ENCODE results near the gene DYNLT1.
"Not testable (repeated sequence)": the region's sequence is repeated elsewhere in the genome, so short reads cannot be mapped to it uniquely, and the experiment has no call there.

The DYNLT1 gene

GRCh38 chr6:158644231-158645063 lies at the start of gene DYNLT1:
Gene DYNLT1 (minus strand): TSS chr6:158644743. CDS start chr6:158644708, 35 bp downstream.
- peak; percentile 84 for DNase-seq (ENCODE audit: low spot score)

GRCh38 chr6:158688860-158689259 lies 44.3 kb upstream of the DYNLT1 start:
- no peak for DNase-seq (ENCODE audit: low spot score)

GRCh38 chr6:158687506-158687905 lies 43.0 kb upstream of the DYNLT1 start:
- no peak for DNase-seq (ENCODE audit: low spot score)

- DNase-seq (ENCODE audit: low spot score), result no peak
Measured at GRCh38 chr6:158686791-158687381, 42.3 kb upstream of the DYNLT1 start.

GRCh38 chr6:158686311-158686710 lies 41.8 kb upstream of the DYNLT1 start:
- peak; percentile 30 for DNase-seq (ENCODE audit: low spot score)

GRCh38 chr6:158684745-158685324 lies 40.3 kb upstream of the DYNLT1 start:
- DNase-seq (ENCODE audit: low spot score), result no peak

- no peak for DNase-seq (ENCODE audit: low spot score)
Measured at GRCh38 chr6:158684311-158684710, 39.8 kb upstream of the DYNLT1 start.

GRCh38 chr6:158680481-158680880 lies 35.9 kb upstream of the DYNLT1 start:
- DNase-seq (ENCODE audit: low spot score), result no peak

GRCh38 chr6:158680015-158680414 lies 35.5 kb upstream of the DYNLT1 start:
- DNase-seq (ENCODE audit: low spot score), result no peak

GRCh38 chr6:158677906-158678578 lies 33.5 kb upstream of the DYNLT1 start:
- no peak for DNase-seq (ENCODE audit: low spot score)

- not testable (repeated sequence) for DNase-seq (ENCODE audit: low spot score)
Measured at GRCh38 chr6:158677094-158677493, 32.6 kb upstream of the DYNLT1 start.

- no peak for DNase-seq (ENCODE audit: low spot score)
Measured at GRCh38 chr6:158674342-158675131, 30.0 kb upstream of the DYNLT1 start.

- DNase-seq (ENCODE audit: low spot score), result no peak
Measured at GRCh38 chr6:158672726-158673125, 28.2 kb upstream of the DYNLT1 start.

- DNase-seq (ENCODE audit: low spot score), result not testable (repeated sequence)
Measured at GRCh38 chr6:158672119-158672518, 27.6 kb upstream of the DYNLT1 start.

- DNase-seq (ENCODE audit: low spot score), result no peak
Measured at GRCh38 chr6:158669145-158670035, 24.8 kb upstream of the DYNLT1 start.

- DNase-seq (ENCODE audit: low spot score), result no peak
Measured at GRCh38 chr6:158668707-158669103, 24.2 kb upstream of the DYNLT1 start.

GRCh38 chr6:158667360-158667981 lies 22.9 kb upstream of the DYNLT1 start:
- no peak for DNase-seq (ENCODE audit: low spot score)

- no peak for DNase-seq (ENCODE audit: low spot score)
Measured at GRCh38 chr6:158666628-158667359, 22.3 kb upstream of the DYNLT1 start.

- DNase-seq (ENCODE audit: low spot score), result no peak
Measured at GRCh38 chr6:158665332-158665731, 20.8 kb upstream of the DYNLT1 start.

All from SW480 (cell line).